D721Med (cell line): ENCODE results near the gene DAPK1.
A peak's percentile ranks its signal among the peaks of the same experiment; 100 is the strongest.

Experiments
- DNase-seq: peaks from one replicate; pipeline ENCODE4 v3.0.0; 2011; ENCODE audit warnings: low spot score; ENCODE audit not compliant: insufficient read length
- FAIRE-seq: peaks from 2 replicates; lab custom pipeline; 2011; peaks lifted over from hg19 to GRCh38; lab: Jason Lieb, UNC
- CTCF ChIP-seq: IDR thresholded peaks from 2 replicates; pipeline ENCODE4 v1.5.1; 2012; ENCODE audit warnings: mild to moderate bottlenecking, control low read depth; ENCODE audit not compliant: insufficient read depth; ENCODE audit errors: missing control alignments

Gene DAPK1

DNA sequence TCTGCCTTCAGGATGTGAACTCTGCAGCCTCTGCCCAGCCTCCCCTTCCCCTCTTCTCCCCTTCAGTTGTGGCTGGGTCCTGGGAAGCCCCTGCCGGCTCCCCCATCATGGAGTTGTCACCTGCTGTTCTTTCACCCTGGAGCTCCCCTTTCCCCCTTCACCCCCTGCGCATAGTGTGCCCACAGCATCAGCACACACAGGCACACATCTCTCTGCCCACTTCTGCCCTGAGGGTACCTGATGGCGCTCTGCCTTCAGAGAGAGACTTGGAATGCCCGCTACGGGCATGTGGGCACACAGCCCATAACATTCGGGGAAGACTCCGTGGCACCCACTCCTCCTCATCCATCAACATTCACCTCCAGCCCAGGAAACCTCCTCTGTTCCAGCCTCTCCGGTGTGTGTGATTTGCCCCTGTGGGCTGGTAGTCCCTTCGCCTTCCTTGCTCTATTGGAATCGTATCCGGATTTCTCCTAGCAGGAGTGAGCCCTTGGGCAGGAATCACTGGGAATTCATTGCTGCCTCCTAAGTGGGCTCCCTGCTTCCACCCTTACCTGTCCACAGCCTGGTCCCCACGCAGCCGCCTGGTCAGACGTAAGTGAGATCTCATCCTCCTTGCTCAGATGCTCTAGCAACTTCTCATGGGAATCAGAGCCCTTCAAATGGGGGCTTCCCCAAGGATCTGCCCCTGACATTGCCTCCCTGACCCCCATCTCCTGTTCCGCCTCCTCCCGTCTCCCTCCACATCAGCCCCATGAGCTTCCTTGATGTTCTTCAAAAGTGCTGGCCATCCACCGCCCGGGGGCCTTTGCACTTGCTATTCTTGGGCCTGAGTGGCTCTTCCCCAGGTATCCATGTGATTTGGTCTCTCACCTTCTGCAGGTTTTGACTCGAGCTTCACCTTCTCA is 166.7 kb downstream of the DAPK1 start:
- DNase-seq (no peak), FAIRE-seq (no peak)
- TF ChIP-seq CTCF, result no peak

GRCh38 chr9:87665505-87665904 is 167.8 kb downstream of the DAPK1 start:
- no peak for TF ChIP-seq CTCF
- DNase-seq (no peak), FAIRE-seq (no peak)

DNA sequence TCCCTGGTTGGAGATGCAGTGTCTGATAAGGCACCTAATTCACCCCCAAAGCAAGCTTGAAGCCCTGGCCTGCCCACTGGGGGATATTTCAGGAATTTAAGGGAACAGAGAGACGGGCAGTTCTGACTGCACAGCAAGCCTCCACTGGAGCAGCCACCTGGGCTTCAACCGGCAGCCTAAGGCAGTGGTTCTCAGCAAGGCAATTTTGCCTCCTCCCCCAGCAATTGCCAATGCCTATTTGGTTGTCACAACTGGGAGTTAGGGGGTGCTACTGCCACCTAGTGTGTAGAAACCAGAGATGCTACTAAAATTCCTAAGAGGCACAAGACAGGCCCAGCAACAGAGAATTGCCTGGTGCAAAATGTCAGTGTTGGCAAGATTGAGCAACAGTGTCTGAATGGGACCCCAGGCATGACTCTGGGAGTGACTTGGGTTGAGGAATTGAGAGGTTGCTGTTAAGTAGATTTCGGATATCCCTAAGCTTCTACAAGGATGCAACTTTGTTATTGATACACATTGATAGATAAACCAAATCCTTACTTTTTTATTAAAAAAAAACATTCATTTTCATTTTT is 169.6 kb downstream of the DAPK1 start:
- FAIRE-seq (no peak), DNase-seq (no peak)
- peak; percentile 45 for TF ChIP-seq CTCF

DNA sequence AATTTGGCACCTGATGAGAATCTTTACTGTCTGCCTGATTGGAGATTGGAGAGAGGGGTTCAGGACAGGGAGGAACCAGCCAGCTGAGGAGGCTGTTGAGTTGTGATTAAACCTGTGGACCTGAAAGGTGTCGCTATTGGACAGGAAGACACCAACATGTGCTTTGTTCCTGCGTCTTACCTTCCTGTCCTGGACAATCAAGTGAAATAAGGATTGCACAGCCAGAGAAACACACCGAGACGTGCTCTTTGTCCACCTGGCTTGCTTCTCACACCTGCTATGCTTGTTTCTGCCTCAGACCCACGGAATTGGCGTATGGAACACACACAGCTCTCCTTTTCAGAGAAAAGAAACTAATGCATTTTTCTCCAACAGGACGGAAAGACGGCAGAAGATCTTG is 170.6 kb downstream of the DAPK1 start:
- no peak for DNase-seq
- FAIRE-seq, result no peak
- no peak for TF ChIP-seq CTCF

GRCh38 chr9:87668722-87669121 is 171.1 kb downstream of the DAPK1 start:
- DNase-seq, result no peak
- TF ChIP-seq CTCF, result no peak
- no peak for FAIRE-seq

DNA sequence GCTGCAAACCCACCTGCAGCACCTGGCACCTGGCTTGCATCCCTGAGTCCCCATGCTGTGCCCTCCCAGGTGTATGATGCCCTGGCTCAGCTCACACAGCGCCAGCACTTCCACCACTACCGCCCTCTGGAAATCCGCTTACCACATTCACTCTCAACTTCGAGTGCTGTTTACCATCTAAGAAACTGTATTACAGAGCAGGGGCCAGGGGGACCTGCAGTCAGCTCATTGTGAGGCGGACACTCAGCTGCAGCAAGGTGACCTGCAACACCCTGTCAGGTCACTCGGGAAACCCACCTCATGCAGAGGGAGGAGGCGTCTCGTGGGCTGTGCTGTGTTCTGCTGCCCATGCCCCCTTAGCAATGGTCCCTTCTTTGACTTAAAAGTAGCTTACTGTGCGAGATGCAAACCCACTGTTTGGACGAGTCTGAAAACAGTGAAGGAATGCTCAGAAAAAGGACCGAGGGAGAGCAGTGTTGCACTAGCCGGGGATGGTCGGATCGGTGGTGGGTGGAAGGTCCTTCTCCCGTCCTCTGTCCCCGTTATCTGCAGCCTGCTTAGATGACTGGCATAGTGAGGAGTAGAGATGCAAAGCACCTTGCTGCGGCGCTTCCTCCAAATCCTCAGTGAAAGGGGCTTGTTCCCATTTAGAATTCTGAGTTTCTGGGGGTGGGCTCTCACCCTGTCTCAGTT is 173.1 kb downstream of the DAPK1 start:
- FAIRE-seq (no peak), DNase-seq (no peak)
- no peak for TF ChIP-seq CTCF
